Colonic mucosa (tissue), 4 donors: Measurements from ENCODE around the gene KCNH3. TPM values are rescaled to one million over a fixed set of nuclear protein-coding genes. Genes with fewer than 3 reads are reported as not detected.
"Not testable (repeated sequence)": the region's sequence is repeated elsewhere in the genome, so short reads cannot be mapped to it uniquely, and the experiment has no call there.

Source experiments
- DNase-seq: peaks from one replicate; pipeline ENCODE4 v3.0.0-alpha.2; 2020
- H3K27ac ChIP-seq: fragments of 200-600 bp; one replicate; pipeline ENCODE4 v1.8.0; 2021
- H3K27me3 ChIP-seq: fragments of 200-600 bp; one replicate; pipeline ENCODE4 v1.8.0; 2021
- H3K36me3 ChIP-seq: fragments of 200-600 bp; one replicate; pipeline ENCODE4 v1.8.0; 2021
- H3K4me1 ChIP-seq: fragments of 200-600 bp; one replicate; pipeline ENCODE4 v1.8.0; 2021; ENCODE audit warnings: mild to moderate bottlenecking
- H3K4me3 ChIP-seq: fragments of 200-600 bp; one replicate; pipeline ENCODE4 v1.8.0; 2021
- H3K9ac ChIP-seq, 2 donors: one replicate each; pipeline ENCODE4 v1.7.0; 2013; ENCODE audit warnings: control low read depth in 2 of 2, low read depth in 2 of 2, low read length in 2 of 2
- H3K9me3 ChIP-seq: fragments of 200-600 bp; one replicate; pipeline ENCODE4 v1.8.0; 2021
- intact Hi-C: fragments of 100-400 bp; cut with DNase I; formaldehyde crosslinking; loops from one replicate; pipeline ENCODE4 v1.14.1; 2022
- total RNA-seq, 2 donors: library from RNA; stranded (reverse); fragmentation: NEBNext Ultra II Directional in 1 of 2; extraction: Animal tissue kit (Norgen Biotek cat#: 25700) in 1 of 2; gene quantifications; one replicate each; pipeline ENCODE4 v1.2.1, GENCODE V29; 2021
- TF ChIP-seq, protein P1 (sequence below): fragments of 200-600 bp; IDR thresholded peaks from one replicate; pipeline ENCODE4 v1.8.0; 2022; ENCODE audit warnings: antibody characterized with exemption, mild to moderate bottlenecking
- donor health status: healthy.
- donor health status: DM: no; HTN: no; CAD: no.
- donor health status: DM: no; HTN: no; CAD: no.

KCNH3 gene
- total RNA-seq, 2 donors from 2014 or later, result 0.05 to 0.13 TPM

DNA sequence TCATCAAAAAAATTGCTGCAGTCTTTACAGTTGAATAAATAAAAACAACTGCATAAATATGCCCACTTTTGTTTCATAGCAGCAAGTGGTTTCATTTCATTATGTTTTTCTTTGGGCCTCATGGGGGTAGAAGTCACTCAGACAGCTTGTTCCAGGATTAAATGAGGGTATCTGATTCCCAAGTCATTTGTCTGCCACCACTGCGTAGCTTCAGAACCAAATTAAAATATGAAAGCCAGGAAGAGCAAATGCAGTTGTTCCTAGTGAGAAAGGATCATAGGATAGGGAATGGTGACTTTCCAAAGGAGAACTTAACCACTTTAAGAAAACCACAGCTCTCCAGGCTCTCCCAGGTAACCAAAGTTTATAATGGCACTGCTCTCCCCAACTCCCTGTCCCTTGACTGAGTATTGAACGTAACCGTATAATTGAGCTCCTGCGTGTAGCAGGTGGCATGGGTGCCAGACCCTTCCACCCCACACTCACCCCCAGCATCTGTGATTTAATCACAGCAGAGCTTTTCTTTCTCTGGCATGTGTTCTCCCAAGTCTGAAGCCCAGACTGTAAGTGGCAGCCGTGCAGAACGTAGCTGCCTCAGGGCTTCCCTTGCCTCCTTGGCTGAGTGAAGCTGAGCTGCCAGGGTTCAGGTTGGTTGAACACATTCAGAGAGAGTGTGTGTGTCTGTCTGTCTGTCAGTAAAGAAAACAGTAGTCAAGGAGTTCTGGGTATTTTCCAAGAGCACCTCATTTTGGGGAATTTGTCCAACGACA lies 11.3 kb upstream of the KCNH3 start:
- Histone ChIP-seq H3K27me3 (no peaks in the 10 kb centered on the region), H3K27ac (no peak overlapping the region), H3K9ac (no peak overlapping the region), H3K4me3 (no peak overlapping the region), H3K36me3 (peaks cover 6% of the 10 kb centered on the region), H3K4me1 (no peaks in the 10 kb centered on the region), H3K9me3 (no peaks in the 10 kb centered on the region)
- no peak for DNase-seq
- TF ChIP-seq, protein P1, sequence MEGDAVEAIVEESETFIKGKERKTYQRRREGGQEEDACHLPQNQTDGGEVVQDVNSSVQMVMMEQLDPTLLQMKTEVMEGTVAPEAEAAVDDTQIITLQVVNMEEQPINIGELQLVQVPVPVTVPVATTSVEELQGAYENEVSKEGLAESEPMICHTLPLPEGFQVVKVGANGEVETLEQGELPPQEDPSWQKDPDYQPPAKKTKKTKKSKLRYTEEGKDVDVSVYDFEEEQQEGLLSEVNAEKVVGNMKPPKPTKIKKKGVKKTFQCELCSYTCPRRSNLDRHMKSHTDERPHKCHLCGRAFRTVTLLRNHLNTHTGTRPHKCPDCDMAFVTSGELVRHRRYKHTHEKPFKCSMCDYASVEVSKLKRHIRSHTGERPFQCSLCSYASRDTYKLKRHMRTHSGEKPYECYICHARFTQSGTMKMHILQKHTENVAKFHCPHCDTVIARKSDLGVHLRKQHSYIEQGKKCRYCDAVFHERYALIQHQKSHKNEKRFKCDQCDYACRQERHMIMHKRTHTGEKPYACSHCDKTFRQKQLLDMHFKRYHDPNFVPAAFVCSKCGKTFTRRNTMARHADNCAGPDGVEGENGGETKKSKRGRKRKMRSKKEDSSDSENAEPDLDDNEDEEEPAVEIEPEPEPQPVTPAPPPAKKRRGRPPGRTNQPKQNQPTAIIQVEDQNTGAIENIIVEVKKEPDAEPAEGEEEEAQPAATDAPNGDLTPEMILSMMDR, result no peak
- intact Hi-C loops, result no loop called here

DNA sequence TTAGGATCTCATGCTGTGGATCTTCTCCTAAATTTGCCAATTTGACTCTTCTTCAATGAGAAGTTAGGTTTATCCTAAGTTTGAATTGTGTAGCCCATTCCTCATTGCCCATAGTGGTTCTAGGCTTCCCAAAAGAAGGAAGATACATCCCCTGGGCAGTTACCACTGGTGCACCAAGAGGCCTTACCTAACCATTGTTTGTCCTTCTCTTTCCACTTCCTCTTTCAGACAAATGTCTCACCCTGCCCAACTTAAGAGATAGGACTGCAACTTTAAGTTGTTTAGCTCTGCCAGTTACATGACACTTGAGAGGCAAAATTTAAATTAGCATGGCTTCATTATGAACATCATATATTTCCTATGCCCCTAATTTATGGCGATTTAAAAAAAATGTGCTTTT lies 9.4 kb upstream of the KCNH3 start:
- no peak overlapping the region for H3K9ac ChIP-seq
- H3K27ac ChIP-seq, result no peak overlapping the region
- TF ChIP-seq, protein P1, result no peak
- H3K9me3 ChIP-seq, result no peaks in the 10 kb centered on the region
- H3K36me3 ChIP-seq, result peaks cover 4% of the 10 kb centered on the region
- intact Hi-C loops, result no loop called here
- DNase-seq, result no peak
- H3K27me3 ChIP-seq, result no peaks in the 10 kb centered on the region
- H3K4me3 ChIP-seq, result no peak overlapping the region
- no peaks in the 10 kb centered on the region for H3K4me1 ChIP-seq

DNA sequence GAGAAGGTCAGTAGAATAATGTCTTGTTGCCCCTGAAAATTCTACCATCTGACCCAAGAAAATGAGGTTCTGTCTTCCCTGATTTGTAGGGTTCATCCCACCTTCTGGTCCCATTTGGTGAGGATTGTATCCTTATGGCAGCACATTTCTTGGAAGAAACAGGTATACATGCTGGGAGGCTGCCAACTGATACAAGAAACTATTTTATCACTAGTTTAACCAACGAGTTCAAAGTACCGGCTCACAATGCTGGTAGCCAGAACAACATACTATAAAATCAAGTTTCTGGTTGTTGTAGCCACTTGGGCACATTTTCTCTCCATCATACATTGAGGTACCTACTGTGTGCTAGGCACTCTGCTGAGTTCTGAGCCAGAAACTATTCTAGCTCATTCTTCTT lies 7.1 kb upstream of the KCNH3 start:
- no peaks in the 10 kb centered on the region for H3K4me1 ChIP-seq
- no peak overlapping the region for H3K4me3 ChIP-seq
- peaks cover 1% of the 10 kb centered on the region for H3K27me3 ChIP-seq
- intact Hi-C loops, result no loop called here
- DNase-seq, result no peak
- TF ChIP-seq, protein P1, result no peak
- no peak overlapping the region for H3K27ac ChIP-seq
- H3K9ac ChIP-seq, result no peak overlapping the region
- no peaks in the 10 kb centered on the region for H3K9me3 ChIP-seq
- no peaks in the 10 kb centered on the region for H3K36me3 ChIP-seq

DNA sequence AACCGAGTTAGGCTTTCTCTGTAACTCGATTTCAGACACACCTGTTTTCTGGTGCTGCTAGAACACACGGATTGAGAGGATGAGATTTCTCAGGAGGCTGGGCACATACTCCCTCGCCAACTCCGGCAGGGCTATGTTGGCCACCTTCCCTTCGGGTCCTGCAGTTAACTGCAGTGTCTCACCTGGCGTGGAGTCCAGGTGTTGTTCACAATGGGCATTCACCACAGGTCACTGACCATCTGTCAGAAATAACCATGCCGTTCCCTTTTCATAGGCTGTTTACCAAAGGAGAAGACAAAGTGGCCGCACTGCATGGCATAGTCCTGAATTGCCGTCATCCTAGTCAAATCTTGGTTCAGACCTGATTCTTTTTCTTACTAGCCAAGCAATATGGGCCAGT lies 5.5 kb upstream of the KCNH3 start:
- H3K4me3 ChIP-seq, result no peak overlapping the region
- no peaks in the 10 kb centered on the region for H3K9me3 ChIP-seq
- H3K36me3 ChIP-seq, result no peaks in the 10 kb centered on the region
- TF ChIP-seq, protein P1, result no peak
- no peak overlapping the region for H3K27ac ChIP-seq
- H3K27me3 ChIP-seq, result peaks cover 17% of the 10 kb centered on the region
- peaks cover 4% of the 10 kb centered on the region for H3K4me1 ChIP-seq
- H3K9ac ChIP-seq, result no peak overlapping the region
- intact Hi-C loops, result no loop called here
- no peak for DNase-seq

DNA sequence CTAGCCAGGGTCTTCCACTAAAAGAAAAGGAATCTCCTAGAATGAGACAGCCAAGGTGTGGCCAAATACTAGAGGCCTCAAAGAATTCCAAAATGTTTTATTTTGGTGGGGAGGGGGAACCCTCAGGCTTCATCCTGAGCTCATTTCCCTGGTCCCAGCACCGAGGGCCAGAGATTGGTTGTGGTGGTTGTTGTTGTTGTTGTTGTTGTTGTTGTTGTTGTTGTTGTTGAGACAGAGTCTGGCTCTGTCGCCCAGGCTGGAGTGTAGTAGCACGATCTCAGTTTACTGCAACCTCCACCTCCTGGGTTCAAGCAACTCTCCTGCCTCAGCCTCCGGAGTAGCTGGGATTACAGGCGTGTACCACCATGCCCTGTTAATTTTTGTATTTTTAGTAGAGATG lies 4.7 kb upstream of the KCNH3 start:
- H3K27me3 ChIP-seq, result peaks cover 22% of the 10 kb centered on the region
- intact Hi-C loops, H3K9me3 ChIP-seq, H3K4me3 ChIP-seq, H3K4me1 ChIP-seq, H3K9ac ChIP-seq, DNase-seq, H3K36me3 ChIP-seq, H3K27ac ChIP-seq: not testable (repeated sequence)

DNA sequence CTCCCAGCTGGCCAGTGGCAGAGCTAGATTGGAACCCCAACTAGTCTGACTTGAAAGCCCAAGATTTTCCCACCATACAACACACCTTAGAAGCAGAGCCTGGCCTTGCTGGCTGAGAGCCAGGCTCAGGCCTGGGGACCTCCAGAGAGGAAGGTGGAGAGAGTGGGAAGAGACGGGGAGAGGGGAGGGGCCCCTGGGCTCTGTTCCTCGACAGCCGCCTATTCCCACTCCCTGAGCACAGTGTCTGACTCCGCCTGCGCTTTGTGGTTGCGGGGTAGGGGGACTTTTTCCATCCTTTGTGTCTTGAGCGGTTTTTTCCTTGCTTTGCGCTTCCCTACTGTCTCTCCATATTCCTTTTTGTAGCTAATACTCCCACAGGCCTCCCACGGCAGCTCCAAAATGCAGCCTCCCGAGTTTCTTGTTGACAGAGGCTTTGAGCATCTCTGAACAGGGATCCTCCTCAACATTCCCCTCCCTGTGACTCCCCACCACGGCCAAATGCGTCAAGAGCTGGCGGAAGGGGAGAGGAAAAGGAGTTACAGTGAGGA lies 4.0 kb upstream of the KCNH3 start:
- Histone ChIP-seq H3K9me3 (no peaks in the 10 kb centered on the region), H3K9ac (no peak overlapping the region), H3K27me3 (peaks cover 29% of the 10 kb centered on the region), H3K4me1 (peaks cover 5% of the 10 kb centered on the region), H3K27ac (no peak overlapping the region), H3K36me3 (no peaks in the 10 kb centered on the region), H3K4me3 (no peak overlapping the region)
- TF ChIP-seq, protein P1, result no peak
- intact Hi-C loops, result no loop called here
- DNase-seq, result no peak
